AG10803 (cell line): ENCODE results near the gene TOX3.

ENCODE experiments used
- DNase-seq: peaks from one replicate; pipeline ENCODE4 v3.0.0; 2010; ENCODE audit warnings: low read depth
- H3K4me3 ChIP-seq: 2 replicates; pipeline ENCODE4 v1.5.1; 2011; ENCODE audit warnings: mild to moderate bottlenecking, low read length, control low read depth
- TF ChIP-seq, protein P1 (sequence below): conservative IDR thresholded peaks from 2 replicates; pipeline ENCODE4 v1.5.1; 2011; ENCODE audit warnings: mild to moderate bottlenecking, low read length, control low read depth, inconsistent platforms

TOX3 gene

DNA sequence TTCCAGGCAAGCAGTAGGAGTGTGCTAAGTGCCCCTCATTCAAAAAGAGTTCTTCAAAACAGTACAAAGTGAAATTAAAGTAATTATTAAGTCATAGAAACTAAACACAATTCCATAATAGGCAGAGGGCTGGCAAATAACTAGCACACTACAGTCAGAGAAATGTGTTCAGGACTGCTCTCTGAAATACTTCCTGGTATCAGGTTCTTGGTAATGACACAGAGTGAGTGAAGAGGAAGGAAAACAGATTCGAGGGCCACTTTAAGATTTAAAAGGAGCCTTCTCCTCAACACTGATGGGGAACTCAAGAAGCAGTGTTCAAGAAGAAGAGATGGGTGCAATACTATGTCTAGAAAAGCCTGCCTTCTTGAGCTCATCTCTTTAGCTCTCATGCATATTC is 139.2 kb downstream of the TOX3 start:
- H3K4me3 ChIP-seq = no peak overlapping the region
- no peak for DNase-seq
- TF ChIP-seq, protein P1, sequence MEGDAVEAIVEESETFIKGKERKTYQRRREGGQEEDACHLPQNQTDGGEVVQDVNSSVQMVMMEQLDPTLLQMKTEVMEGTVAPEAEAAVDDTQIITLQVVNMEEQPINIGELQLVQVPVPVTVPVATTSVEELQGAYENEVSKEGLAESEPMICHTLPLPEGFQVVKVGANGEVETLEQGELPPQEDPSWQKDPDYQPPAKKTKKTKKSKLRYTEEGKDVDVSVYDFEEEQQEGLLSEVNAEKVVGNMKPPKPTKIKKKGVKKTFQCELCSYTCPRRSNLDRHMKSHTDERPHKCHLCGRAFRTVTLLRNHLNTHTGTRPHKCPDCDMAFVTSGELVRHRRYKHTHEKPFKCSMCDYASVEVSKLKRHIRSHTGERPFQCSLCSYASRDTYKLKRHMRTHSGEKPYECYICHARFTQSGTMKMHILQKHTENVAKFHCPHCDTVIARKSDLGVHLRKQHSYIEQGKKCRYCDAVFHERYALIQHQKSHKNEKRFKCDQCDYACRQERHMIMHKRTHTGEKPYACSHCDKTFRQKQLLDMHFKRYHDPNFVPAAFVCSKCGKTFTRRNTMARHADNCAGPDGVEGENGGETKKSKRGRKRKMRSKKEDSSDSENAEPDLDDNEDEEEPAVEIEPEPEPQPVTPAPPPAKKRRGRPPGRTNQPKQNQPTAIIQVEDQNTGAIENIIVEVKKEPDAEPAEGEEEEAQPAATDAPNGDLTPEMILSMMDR = no peak

DNA sequence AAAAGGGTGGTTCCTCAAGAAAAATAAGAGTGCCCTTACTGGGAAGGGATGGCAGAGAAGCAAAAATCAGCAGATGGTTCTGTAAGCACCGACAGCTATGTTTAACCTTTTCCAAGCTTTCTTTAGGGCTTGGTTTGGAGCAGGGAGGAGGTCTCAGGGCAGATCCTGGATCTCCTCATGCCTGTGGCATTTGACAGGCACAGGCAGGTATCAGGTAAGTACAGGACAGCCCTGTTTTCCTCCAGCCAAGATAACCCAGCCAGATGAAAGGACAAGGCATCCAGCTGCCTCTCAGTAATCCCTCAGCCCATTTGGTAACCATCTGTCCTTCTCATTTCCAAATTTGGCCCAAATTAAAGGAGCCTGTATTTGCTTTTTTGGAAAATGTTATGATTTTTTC is 141.5 kb downstream of the TOX3 start:
- no peak for DNase-seq
- no peak overlapping the region for H3K4me3 ChIP-seq
- TF ChIP-seq, protein P1 = no peak

DNA sequence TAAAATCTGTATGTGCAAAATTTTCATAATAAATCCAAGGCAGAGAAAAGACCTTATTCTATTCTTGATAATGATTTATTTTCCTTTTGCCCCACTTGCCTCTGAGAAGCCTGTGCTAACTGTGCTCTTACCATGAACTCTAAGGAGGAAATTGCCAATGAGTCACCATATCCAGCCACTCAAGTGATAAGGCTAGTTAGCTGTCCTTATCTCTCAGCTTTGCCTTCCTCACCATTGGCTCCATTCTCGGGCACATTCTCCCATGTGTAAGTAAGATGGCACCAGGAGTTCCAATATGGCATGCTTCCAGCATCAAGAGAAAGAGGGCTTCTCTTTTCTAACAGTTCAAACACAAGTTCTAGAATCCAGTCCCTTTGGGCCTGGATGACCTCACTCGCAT is 142.4 kb downstream of the TOX3 start:
- TF ChIP-seq, protein P1 = no peak
- DNase-seq = no peak
- H3K4me3 ChIP-seq = no peak overlapping the region

DNA sequence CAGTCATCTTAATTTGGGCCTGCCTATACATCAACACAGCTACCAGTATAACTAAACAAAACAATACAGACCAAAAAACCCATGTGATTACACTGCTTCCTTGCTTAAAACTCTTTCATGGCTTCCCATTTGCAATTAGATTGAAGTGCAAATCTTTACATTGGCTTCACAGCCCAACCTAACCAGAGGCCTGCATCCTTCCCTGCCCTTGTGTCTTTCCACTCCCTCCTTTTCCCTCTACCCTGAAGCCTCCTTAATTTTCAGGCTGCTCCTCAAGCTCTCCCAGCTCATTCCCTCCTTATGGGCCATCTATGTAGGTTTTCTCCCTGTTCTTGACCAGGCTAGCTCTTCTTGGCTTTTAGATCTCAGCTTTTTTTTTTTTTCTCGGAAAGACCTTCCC is 147.8 kb downstream of the TOX3 start:
- no peak overlapping the region for H3K4me3 ChIP-seq
- TF ChIP-seq, protein P1 = no peak
- no peak for DNase-seq

DNA sequence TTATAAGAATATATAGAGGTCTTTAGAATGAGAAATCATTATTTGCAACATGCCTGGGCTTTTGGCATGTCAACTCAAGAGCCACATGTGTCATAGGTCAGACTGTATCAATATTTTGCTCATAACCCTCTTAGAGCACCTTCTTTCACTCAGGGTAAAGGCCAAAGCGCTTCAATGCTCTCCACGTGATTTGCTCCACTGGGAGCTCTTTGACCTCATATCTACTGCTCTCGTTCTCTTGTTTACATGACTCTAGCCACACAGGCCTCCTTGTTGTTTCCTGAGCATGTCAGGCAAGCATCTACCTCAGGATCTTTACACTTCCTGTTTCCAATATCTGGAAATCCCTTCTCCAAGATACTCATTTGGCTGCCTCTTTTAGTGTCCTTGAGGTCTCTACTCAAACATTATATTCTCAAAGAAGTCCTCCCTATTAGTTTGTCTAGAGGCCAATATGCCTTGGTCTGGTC is 148.4 kb downstream of the TOX3 start:
- TF ChIP-seq, protein P1 = no peak

DNA sequence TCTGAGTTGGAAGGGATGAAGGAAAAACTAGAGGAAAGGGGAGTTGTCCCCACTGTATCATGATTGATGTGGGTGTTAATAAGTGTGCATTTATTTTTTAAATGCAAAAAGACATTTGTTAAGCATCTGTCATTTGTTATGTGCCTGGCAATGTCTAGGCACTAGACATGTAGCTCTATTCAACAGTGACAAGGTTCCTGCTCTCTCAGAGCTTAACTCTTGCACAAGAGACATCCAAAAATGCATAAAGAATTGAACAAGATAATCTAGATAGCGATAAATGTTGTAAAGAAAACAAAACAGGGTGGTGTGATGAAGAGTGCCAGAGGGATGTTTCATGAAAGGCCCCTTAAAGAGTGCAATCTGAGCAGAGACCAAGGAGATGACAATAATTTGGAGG is 148.9 kb downstream of the TOX3 start:
- TF ChIP-seq, protein P1 = no peak
- H3K4me3 ChIP-seq = no peak overlapping the region
- DNase-seq = no peak

More for the DNA sequence above, 148.4 kb downstream of the TOX3 start:
- DNase-seq = no peak
- no peak overlapping the region for H3K4me3 ChIP-seq

DNA sequence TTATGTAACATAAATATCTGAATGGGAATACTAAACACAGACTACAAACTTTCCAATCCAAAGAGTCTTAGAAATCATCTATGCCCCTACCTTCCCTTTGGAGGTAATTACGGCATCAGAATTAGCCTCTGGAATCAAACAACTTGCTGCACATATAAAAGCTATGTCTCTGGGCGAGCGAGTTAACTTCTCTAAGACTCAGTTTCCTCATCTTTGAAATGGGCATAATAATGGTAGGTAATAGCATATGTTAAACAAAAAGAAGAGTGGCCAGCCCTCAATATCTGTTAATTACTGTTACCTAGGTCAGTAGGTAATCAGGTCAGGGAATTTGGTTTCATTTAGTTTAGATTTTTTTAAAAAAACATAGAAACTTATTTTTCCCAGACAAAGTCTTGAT is 153.5 kb downstream of the TOX3 start:
- TF ChIP-seq, protein P1 = no peak
- no peak for DNase-seq
- H3K4me3 ChIP-seq = no peak overlapping the region
